Activated CD8-positive, alpha-beta memory T cell treated with anti-CD3 and anti-CD28 coated beads, Interleukin-2, amount 50 U/mL, for 48 hours (primary cell): ENCODE data around the gene PDE6A.

Experiments
- DNase-seq: peaks from one replicate; pipeline ENCODE4 v3.0.0-alpha.2; 2020

Gene PDE6A

DNA sequence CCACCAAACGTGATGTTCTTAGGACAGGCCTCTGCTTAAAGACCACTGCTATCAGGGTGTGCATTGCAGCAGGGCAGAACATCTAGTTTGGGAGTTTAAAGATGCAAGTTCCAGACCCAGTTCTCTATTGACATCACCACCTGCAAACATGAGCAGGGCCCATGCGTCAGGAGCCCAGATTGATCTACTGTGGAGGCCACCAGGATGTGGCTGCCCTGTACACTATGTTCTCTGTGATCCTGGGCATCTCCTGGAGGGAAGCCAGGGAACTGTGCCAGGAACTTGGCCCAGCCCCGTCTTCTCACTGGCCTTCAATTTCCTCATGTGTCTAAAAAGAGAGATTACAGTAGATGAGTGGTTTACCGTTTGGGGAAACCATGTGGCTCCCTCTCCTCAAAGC lies 87.1 kb downstream of the PDE6A start:
- no peak for DNase-seq

DNA sequence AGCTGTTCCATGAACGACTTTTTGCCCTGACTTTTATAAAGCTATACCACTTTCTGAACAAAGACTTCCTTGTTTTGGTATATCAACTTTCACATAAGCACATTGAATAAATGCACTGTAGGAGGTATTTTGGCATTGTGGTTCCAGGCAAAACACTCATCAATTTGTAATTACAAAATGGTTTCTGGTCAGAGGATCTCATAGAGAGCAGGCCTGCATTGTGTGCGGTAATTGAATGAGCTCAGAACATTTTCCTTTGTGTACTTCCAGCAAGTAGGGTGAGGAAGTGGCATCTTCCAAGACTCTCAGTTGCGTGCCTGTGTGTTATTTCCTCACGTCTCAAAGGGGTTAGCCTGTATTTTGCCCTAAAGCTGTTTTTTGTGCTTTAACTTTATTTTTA lies 89.2 kb downstream of the PDE6A start:
- DNase-seq: no peak

DNA sequence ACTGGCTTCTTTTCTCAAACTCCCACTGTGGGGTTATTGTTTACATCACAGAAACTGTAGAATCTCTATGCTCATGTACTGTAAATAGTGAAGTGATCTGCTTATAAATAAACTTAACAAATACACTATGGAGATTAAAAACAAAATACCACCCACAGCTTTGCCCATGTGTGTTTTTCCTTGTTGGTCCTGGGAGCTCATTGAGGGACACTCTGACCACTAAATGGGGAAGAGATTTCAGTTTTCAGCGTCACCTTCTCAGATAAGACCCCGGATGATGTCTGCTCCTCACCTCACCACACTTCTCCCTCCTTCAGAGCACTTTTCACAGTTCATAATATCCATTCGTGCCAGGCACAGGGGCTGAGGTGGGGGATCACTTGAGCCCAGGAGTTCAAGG lies 89.7 kb downstream of the PDE6A start:
- DNase-seq: no peak

DNA sequence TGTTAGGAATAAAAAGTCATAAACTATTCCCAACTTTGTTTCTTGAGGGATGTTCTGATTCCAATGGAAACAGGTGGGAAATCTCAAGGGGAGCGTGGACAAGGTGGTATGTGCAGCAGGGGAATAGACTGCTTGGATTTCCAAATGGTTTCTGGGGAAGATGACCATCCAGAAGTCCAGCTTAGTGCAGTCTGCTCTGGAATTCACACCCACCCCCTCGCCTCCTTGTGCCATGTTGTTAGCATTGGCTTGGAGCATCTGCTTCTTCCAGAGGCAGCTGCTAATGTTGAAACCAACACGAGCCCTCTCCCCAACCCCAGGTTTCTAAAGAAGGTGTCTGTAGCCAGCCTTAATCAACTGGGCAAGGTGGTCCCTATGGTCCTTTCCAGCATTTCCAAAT lies 90.9 kb downstream of the PDE6A start:
- DNase-seq: no peak

DNA sequence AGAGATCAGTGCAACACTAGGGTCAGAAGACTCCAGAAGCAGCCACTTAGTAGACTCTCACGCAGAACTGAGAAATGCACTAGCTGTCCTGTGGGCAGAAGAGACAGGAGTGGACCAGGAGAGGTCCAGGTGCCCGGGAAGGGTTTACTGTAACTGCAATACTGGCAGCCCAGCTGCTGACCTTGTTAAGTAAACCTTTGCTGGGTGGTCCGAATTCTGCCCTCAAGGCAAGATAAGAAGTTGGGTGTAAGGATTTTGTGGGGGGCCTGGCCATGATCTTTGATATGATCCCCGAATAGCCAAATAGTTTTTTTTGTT lies 91.3 kb downstream of the PDE6A start:
- DNase-seq: no peak

DNA sequence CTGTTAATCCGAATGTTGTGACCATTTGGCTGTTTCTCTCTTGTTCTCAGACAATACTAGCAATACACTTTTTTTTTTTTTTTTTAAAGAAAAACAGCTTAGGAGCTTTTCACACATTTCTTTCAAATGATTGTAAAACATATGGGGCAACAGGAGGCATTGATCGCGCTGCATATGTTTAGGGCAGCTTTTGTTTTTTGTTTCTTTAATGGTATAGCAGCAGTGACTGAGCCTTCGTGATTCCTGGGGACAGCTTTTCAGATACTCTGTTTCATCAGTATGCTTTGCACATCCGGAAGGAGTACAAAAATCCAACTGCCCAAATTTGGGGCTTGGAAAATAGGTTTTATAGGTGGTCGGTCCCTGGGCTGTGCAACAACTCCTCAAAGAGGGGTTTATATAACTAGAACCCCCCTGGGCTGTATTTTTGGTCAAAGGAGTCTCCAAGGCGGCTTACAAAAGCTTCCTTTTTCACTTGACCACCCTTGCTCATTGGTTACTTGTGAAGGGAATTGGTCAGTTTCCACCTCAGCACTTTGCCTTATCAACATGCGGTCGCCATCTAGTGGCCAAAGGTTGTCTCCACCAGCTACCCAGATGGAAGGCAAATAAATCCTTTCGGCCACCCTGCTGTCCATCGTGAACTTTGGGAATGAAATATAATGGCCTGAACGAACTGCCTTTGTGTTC lies 91.8 kb downstream of the PDE6A start:
- DNase-seq: peak; percentile 67

DNA sequence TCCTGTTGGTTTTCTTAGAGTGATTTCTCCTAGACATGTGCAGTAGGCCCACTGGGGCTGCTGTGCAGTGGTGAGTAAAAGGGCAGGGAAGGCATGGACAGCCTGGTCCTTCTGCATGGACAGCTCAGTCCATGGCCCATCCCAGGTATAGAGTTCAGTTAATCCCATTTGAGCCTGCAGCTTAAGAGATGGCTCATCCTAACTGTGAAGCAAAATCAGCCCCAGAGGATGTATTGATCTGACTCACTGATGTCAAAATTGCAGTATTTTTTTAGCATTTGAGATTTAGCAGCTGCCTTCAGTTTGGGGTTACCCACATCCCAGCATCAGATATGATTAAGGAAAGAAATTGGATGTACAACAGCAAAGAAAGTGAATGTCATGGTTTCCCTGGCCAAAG lies 93.4 kb downstream of the PDE6A start:
- no peak for DNase-seq

DNA sequence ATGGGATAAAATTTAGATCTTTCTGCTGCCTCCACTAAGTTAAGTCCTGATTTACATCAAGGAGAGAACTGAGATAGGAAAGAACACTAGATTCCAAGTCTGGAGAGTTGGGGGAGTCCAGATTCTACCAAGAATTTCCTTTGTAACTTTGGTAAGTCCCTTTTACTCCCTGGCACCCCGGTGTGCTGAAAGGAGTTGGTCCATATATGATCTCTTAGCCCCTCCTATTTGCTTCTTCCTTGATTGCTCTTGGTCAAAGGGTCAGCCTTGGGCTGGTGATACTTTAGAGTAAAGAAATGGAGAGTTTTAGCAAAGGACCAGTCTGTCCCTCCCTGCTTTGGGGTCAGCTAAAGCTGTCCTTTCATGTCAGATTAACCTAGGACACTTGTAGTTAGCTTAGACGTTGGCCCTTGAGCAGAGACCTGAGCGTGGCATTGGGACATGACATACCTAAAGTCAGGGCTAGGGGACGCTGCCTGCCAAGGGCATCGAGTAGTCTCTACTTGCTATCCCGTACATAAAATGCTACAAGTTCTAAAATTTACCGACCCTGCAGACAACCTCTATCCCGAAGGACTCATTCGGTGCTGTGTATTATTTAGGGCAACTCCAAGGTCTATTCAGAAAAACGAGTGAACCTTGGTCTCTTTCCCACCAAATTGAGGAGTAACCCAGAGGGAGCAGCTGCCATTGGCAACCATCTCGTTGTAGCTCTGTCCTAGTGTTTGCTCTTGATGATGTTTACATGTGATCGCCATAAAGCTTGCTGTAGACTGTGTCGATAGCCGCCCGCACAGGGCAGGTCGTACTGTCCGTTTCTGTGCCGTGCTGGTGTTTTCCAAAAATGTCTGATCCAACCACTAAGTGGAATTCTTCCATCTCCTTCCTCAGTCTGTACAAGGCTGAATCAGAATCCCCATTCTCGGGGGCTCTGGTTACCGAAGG lies 94.4 kb downstream of the PDE6A start:
- DNase-seq: no peak

DNA sequence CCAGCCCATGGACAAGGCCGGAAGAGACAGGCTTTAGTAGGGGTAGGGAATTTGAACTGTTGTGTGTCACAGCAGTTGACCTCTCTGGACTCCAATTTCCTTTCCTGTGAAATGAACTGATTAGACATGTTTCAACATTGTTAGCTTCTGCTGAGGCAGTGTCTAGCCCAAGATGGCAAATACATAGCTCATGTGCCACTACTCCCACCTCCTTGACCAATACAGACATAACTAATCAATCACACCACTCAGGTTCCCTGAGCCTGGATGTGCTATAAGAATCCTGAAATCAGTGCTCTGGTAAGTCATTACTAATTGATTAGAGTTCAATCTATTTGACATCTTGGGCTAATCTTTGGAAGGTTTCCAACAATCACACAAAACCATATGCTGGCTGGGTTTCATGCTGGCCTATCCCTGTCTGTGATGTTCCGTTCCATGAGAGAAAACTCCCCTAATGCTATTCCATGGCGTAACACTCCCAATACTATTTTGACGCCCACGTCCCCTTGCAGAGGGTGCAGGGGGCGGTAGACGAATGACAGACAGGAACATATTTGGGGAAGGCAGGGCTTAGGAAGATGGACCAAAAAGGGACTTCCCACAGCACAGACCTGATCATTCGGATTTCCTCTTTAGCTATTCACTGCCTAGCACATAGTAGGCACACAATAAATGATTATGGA lies 95.2 kb downstream of the PDE6A start:
- DNase-seq: no peak

DNA sequence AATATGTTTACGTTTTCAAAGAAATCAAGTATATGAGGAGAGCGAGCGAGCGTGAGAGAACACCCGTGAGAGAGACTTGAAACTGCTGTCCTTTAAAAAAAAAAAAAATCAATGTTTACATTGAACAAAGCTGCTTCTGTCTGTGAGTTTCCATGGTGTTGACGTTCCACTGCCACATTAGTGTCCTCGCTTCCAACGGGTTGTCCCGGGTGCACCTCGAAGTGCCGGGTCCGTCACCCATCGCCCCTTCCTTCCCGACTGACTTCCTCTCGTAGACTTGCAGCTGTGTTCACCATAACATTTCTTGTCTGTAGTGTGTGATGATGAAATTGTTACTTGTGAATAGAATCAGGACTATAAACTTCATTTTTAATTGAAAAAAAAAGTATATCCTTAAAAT lies 97.0 kb downstream of the PDE6A start:
- DNase-seq: no peak

DNA sequence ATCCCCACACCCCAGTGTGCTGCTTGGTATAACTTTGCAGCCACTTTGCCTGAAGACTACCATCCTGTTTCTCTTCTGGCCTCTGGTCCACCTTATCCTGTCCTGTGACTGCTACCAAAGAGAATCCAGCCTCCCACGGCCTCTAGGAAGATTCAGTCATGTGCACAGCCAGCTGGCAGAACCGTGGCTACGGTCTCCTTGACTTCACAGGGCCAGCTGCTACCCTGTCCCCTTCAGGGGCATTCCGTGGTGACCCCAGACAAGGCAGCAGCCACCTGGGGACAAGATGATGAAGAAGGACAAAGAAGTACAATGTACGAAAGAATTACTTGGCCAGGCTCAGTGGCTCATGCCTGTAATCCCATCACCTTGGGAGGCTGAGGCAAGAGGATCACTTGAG lies 98.6 kb downstream of the PDE6A start:
- no peak for DNase-seq

DNA sequence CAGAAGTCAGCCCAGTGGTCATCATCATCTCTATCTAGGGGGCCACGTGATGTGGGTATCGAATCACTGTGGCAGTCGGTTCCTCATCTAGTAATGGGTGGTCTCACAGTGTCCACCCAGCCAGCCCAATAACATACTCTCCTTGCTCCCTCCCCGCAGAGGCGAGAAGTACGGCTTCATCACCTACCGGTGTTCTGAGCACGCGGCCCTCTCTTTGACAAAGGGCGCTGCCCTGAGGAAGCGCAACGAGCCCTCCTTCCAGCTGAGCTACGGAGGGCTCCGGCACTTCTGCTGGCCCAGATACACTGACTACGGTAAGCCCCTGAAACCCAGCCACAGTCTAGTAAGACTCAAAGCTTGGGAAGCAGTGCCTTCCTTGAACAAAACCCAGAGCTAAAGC lies 99.0 kb downstream of the PDE6A start:
- DNase-seq: no peak

DNA sequence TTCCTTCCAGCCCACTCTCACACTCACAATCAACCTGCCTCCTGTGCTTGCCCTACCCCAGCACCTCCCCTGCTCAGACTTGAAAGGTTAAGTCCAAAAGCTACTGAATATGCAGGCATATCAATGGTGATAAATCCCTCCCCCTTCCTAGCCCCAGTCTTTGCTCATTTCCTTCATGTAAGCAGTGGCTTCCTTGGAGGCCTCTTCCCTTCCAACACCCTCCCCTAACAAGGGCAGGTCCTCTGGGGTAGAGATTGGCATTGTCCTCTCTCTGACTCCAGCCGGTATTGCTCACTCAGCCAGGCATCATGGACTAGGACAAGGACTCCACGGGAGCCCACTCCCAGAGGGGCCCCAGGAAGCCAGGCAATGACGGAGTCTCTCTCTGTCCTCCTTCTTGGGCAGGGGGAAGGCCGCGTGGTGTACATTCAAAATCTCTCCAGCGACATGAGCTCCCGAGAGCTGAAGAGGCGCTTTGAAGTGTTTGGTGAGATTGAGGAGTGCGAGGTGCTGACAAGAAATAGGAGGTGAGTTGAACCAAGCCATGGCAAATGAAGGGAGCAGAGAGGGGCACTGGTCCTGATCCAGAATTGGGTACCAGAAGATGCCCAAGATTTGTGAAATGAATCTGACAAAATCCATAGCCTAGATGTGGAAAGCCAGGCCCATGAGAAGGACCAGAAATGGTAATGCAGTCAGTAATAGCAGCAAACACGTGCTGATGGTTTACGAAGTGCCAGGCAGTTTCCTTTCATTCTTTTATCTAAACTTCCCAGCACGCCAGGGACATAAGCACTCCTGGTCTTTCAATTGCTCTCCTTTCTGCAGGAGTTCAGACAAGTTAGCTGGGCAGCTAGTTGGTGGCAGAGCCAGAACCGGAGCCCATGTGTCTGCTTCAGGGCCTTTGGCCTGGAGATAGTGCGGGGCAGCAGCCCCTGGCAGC lies 102.5 kb downstream of the PDE6A start:
- no peak for DNase-seq

DNA sequence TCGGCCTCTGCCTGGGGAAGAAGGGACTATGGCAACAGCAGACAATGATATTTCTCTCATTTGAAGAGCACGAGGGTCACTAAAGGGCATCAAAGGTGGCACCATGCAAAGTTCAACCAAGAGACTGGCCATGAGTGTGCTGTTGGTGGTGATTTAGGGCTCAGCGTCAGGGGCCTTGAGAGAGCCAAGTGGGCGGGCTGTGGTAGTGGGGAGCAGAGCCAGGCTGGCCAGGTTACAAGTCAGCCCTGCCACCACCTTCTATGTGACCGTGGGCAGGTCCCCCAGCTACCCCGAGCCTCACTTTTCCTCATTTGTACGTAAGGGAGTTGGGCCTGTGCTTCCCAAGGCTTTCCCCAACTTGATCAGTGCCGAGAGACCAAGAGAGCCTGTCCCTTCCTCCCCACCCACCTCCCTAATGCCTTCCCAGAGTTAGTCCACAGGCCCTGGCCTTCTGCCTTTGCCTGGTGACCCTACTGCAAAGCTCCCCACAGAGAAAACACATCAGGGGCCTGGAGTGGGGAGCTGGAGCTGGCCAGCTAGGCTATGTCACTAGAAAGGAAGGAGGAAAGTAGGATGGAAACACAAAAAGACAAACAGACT lies 104.3 kb downstream of the PDE6A start:
- DNase-seq: no peak

DNA sequence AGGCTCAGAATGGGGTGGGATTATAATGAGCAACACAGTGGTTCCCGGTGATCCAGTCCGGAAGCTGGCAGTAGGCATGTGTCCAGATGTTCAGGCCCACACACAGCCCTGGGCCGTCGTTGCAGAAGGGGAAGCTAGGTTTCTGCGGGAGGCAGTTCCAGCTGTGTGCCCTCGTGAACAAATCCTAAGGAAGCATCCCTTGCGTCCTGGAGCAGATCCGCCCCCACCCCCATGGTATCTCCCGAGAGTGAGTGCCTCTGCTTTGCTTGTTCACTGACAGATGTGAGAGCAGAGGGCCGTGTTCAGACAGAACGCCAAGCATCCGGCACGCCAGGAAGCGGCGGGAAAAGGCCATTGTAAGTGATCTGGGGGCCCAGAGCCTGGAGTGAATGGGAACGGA lies 104.8 kb downstream of the PDE6A start:
- DNase-seq: no peak

DNA sequence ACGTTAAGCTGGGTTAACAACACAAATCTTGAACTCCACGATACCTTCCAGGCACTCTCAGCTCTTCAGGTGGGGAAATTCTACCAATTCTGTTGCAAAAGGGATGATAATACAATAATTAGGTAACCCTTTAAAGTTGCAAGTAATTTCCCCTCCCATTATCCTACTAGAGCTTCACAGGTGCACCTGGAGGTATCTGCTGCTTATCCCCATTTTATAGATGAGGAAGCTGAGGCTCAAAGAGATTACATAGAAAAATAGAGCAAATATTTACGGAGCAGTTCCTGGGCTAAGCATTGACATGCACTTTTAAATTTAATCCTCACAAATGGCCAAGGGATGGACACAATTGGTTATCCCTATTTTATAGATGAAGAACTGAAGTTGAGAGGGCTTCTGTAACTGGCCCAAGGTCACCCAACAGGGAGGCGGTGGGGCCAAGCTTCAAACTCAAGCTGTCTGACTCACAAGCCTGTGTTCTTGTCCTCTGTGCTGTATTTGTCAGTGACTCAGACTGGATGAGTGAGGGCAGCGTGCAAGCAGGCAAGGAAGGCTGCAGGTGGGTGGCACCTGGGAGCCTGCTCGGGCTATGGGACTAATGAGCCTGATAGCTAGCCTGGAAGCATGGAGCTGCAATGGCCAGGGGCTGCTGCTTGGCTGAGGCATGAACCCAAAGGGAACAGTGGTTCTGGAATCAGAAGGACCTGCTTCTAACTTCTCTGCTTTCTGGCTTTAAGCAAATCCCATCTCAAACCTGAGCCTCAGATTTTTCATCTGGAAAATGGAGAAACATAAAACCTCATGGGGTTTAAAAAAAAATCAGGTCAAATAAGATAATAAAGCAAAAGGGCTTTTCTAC lies 105.5 kb downstream of the PDE6A start:
- DNase-seq: no peak

DNA sequence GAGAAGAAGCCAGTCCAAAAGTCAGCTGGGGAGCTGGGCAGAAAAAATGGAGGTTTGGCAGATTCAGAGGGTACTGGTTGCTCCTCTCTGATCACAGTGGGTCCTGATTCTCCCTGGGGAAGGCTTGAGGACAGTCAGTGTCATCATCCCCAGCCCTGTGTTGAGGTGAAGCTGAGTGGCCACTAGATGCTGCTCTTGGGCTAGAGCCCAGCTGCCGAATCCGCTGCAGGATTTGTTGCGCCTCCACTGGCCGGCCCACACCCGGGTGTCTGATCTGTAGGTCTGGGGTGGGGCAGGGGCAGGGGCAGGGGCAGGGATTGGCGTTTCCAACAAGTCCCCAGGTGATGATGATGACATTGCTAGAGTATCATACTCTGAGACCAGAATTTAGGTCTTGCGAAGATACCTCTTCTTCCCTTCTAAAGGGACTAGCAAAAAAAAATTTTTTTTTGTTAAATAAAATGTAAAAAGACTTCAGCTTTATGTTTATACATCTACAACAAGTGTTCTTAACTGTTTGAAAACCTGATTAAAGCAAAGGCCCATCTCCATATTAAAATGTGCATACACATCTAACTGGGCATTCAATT lies 106.8 kb downstream of the PDE6A start:
- no peak for DNase-seq

DNA sequence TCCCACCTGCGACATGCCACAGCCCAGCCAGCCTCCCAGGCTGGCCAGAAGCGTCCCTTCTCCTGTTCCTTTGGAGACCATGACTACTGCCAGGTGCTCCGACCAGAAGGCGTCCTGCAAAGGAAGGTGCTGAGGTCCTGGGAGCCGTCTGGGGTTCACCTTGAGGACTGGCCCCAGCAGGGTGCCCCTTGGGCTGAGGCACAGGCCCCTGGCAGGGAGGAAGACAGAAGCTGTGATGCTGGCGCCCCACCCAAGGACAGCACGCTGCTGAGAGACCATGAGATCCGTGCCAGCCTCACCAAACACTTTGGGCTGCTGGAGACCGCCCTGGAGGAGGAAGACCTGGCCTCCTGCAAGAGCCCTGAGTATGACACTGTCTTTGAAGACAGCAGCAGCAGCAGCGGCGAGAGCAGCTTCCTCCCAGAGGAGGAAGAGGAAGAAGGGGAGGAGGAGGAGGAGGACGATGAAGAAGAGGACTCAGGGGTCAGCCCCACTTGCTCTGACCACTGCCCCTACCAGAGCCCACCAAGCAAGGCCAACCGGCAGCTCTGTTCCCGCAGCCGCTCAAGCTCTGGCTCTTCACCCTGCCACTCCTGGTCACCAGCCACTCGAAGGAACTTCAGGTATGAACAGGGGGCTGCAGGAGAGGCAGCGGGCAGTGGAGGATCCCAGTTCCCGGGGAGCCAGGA lies 108.0 kb downstream of the PDE6A start:
- DNase-seq: no peak

DNA sequence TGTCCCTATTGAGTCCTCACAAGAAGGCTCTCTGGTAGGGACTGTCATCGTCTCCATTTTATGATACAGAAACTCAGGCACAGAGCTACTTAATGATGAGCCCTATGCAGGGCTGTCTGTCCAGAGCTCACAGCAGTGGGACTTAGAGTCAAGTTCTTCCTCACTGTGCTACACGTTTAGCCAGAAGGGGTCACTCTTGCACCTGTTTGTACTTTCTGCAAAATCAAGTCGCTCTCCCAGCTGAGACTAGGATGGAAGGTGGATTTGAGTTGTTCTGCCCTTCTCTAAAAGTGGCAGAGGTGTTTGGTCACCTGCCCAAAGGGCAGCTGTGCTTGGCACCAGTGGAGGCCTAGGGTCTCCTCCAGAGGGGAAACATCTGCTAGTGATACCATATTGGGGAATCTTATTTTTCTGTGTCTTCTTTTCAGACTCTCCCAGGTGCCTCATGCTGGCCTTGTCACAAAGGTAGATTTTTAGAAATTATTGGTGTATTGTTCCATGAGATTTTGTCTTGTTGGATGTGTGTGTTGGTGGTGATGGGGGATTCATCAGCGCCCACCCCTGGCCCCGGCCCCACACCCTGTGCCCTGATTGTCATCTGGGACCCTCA lies 110.2 kb downstream of the PDE6A start:
- DNase-seq: no peak
